ENCODE measurements around the gene TIAM1. TPM values are rescaled to one million over a fixed set of nuclear protein-coding genes. Genes with fewer than 3 reads are reported as not detected.

Gene TIAM1
- total RNA-seq, 1 donor from 2014 or later: 2.7 TPM

DNA sequence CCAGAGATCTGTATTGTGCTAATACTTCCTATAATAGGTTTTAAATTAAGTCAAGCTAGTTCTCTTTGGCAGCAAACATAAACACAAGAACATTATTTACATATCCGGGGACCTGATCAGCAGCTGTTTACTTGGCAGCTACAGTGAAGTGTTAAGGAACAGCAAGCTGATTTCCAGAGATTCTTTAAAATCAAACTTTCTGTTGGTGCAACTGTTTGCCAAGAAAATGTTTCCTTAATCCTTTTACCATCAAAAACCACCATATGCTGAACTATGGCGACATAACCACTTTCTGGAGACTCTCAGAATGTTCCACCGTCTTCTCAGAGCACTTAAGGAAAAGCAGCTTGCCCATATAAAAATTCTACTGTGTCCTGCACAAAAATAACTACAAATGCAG is 198.8 kb downstream of the TIAM1 start:
- H3K4me3 ChIP-seq: no peak overlapping the region
- H3K36me3 ChIP-seq: no peaks in the 10 kb centered on the region
- no peak overlapping the region for H3K27ac ChIP-seq
- no peaks in the 10 kb centered on the region for H3K27me3 ChIP-seq
- no peaks in the 10 kb centered on the region for H3K9me3 ChIP-seq
- TF ChIP-seq CTCF (IDR thresholded peaks at IDR 0.05): no peak
- H3K4me1 ChIP-seq: no peaks in the 10 kb centered on the region
- DNase-seq (ENCODE audit: low spot score in 2 of 2): no peak
- intact Hi-C loops (cut with DNase I): no loop called here

- intact Hi-C loops (cut with DNase I): no loop called here
- Histone ChIP-seq H3K4me1 (no peaks in the 10 kb centered on the region), H3K9me3 (no peaks in the 10 kb centered on the region), H3K36me3 (no peaks in the 10 kb centered on the region), H3K4me3 (no peak overlapping the region), H3K27ac (no peak overlapping the region), H3K27me3 (no peaks in the 10 kb centered on the region)
- DNase-seq (ENCODE audit: low spot score in 2 of 2): no peak
- TF ChIP-seq CTCF (IDR thresholded peaks at IDR 0.05): no peak
Observed at GRCh38 chr21:31143036-31143435, 201.0 kb downstream of the TIAM1 start.

- H3K27me3 ChIP-seq: no peaks in the 10 kb centered on the region
- H3K9me3 ChIP-seq: no peaks in the 10 kb centered on the region
- TF ChIP-seq CTCF (IDR thresholded peaks at IDR 0.05): no peak
- no peak overlapping the region for H3K27ac ChIP-seq
- no peak overlapping the region for H3K4me3 ChIP-seq
- H3K36me3 ChIP-seq: no peaks in the 10 kb centered on the region
- no peaks in the 10 kb centered on the region for H3K4me1 ChIP-seq
- intact Hi-C loops (cut with DNase I): no loop called here
- no peak for DNase-seq (ENCODE audit: low spot score in 2 of 2)
Observed at GRCh38 chr21:31142600-31142999, 201.5 kb downstream of the TIAM1 start.

- no peaks in the 10 kb centered on the region for H3K9me3 ChIP-seq
- TF ChIP-seq CTCF (IDR thresholded peaks at IDR 0.05): no peak
- intact Hi-C loops (cut with DNase I): no loop called here
Observed at GRCh38 chr21:31141389-31142000, 202.6 kb downstream of the TIAM1 start.

GRCh38 chr21:31140676-31141075 is 203.4 kb downstream of the TIAM1 start:
- no peak for TF ChIP-seq CTCF (IDR thresholded peaks at IDR 0.05)
- H3K36me3 ChIP-seq: no peaks in the 10 kb centered on the region
- no peaks in the 10 kb centered on the region for H3K9me3 ChIP-seq
- no peak for DNase-seq (ENCODE audit: low spot score in 2 of 2)
- H3K27me3 ChIP-seq: no peaks in the 10 kb centered on the region
- H3K4me3 ChIP-seq: no peak overlapping the region
- H3K4me1 ChIP-seq: no peaks in the 10 kb centered on the region
- intact Hi-C loops (cut with DNase I): no loop called here
- H3K27ac ChIP-seq: no peak overlapping the region

More at GRCh38 chr21:31141389-31142000, 202.6 kb downstream of the TIAM1 start:
- Histone ChIP-seq H3K27ac (no peak overlapping the region), H3K36me3 (no peaks in the 10 kb centered on the region), H3K4me1 (no peaks in the 10 kb centered on the region), H3K27me3 (no peaks in the 10 kb centered on the region), H3K4me3 (no peak overlapping the region)
- no peak for DNase-seq (ENCODE audit: low spot score in 2 of 2)

GRCh38 chr21:31140025-31140424 is 204.0 kb downstream of the TIAM1 start:
- Histone ChIP-seq H3K4me3 (no peak overlapping the region), H3K27me3 (no peaks in the 10 kb centered on the region), H3K4me1 (no peaks in the 10 kb centered on the region), H3K27ac (no peak overlapping the region), H3K9me3 (no peaks in the 10 kb centered on the region), H3K36me3 (no peaks in the 10 kb centered on the region)
- no peak for DNase-seq (ENCODE audit: low spot score in 2 of 2)
- no peak for TF ChIP-seq CTCF (IDR thresholded peaks at IDR 0.05)
- intact Hi-C loops (cut with DNase I): no loop called here

Data from ascending aorta (tissue), 2 donors.